GM21526 (cell line): ENCODE data around the gene ITGB8.
"Not testable (repeated sequence)": the region's sequence is repeated elsewhere in the genome, so short reads cannot be mapped to it uniquely, and the experiment has no call there.

Experiments
- ATAC-seq: cut with Tn5 transposase; IDR thresholded peaks from one replicate; pipeline ENCODE4 v1.9.1; 2021; ENCODE audit warnings: moderate library complexity; ENCODE audit not compliant: unreplicated experiment, low FRiP score

Gene ITGB8

DNA sequence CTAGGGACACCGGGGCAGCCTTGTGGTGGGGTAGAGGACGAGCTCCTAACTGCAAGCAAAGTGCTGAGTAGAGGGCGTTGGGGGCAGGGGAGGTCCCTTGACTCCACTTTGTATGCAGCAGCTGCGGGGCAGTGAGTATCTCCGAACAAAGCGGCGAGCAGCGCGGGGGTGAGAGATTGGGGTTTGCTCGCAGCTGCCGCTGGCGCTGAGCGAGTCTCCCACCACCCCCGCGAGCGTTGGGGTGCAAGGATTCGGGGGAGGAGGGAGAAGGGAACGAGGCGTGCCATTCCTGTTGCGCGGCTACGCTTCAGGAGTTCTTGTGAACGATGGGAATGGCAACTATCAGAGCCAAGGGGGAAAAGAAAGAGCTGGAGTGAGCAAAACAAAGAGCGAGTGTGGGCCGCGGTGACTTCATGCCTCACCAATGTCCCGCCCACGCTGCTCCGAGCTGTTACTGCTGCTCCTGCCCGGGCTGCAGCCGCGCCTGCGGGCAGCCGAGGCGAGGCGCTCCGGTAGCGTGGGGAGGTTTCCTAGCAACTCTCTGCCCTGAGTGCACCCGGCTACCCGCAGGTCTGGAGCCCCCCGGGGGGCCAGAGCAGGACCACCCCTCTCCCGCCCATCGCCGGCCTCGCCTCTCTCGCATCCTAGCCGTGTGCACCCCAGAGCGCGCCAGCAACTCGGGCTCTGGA, at the start of gene ITGB8:
ITGB8 (plus strand) TSS at position 662 of the 689 bp plus-strand sequence. CDS start 907 bp downstream, outside the sequence.
- ATAC-seq, result peak; percentile 69

DNA sequence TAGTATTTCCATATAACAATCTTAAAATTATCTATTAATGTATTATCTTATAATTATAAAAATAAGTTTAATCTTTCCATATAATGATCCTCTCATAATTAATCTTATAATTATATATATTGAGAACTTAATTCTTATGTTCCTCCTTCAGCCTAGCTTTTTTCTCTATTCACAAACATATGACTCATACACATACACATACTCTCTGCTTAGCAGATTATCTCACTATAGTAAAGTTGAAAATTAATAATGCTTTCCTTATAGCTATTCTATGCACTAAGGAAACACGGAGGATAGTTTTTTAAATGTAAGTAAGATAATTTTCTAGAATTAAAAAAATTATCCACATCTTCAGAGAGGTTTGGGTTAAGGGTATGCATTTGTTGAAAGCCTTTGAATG, 47.7 kb upstream of the ITGB8 start:
- ATAC-seq, result no peak

DNA sequence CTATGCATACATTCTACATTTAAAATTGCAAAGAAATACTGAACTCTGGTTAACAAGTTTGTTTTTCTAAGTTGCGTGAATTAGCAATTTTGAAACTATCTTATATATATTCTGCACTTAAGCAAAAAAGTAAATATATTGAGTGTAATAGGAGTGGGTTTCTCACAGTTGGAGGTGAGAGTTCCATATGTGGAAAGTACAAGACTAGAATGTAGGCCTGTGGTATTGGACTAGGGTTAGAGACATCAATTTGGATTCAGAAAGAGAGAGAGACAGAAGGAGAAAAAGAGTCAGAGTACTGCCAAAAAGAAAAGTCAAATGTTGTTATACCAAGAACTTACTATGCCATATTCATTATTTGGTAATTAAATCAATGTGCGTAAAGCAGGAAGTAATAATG, 47.3 kb upstream of the ITGB8 start:
- no peak for ATAC-seq

DNA sequence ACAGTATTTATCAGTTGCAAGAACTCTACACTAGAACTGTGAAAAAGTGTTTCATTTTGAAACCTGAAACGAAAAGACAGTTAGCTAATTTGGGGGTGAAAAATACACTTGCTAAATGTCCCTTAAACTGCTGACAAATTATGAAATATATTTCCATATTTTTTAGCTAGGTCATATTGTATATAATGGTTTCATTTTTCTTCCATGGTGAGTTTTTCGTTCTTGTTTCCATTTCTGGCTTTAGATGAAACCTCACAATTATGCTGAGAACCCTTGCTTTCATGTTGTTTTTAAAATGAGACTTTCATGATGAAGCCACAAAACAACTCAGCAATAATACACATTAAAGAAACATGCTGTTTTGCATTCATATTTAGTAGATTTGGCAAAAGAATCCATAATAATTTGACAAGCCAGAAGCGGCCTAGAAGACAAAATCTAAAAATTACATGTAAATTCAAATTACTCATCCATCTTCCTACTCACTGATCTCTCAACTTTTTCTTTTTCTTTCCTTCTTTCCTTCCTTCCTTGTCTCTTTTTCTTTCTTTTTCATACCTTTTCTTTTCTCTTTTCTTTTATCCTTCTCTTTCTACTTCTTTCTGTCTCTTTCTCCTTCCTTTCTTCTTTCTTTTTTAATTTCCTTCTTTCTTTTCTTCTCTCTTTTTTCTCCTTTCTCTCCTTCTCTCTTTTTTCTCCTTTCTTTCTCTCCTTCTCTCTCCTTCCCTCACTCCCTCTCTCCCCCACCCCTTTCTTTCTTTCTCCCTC, 46.5 kb upstream of the ITGB8 start:
- ATAC-seq, result peak; percentile 54

DNA sequence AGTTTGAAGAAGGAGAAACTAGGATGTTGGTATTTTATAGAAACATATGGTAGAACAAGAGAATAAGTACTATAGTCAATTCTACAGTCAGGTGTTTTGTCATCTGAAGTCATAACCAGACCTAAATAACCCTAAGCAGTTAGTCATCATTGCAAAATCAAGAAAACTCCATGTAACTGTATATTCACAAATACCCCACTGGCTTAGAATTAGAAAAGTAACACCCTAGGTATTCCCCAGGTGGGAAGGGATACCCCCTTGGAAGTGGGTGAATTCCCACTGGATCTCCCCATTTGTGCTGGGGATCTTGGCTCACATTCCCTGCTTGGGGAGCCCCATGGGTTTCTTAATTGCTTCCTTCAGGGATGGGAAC, 45.9 kb upstream of the ITGB8 start:
- no peak for ATAC-seq

DNA sequence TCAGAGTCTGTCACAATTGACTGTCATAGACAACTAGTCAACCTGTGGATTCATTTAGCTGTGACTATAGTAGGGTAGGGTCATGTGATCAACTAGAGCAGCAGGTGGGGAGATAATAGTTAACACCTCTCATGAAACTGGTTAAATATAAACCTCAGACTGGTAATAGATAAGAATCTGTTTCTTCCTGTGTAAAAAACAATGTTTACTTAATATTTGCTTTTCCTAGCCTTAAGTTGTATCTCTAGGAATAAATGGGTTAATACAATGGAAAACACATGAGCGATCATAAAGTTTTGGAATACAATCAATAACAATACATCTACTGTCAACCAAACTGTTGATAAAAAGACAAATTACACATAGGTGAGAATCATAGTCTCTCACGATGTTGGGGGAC, 43.4 kb upstream of the ITGB8 start:
- no peak for ATAC-seq

DNA sequence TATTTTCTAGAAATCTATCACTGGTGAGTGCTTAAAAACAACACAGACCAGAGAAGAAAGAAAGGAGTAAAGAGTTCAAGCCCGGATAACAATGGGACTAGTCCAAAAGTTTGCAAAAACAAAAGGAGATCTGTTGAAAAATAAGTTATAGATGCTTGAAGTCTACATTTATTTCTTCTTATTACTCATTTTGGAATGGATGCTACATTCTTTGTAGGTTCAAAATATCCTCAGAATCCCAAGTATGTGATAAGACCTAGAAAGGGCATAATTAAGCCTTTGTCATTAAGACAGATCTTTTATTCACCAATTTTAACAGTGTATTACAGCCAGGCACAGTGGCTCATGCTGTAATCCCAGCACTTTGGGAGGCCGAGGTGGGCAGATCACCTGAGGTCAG, 42.7 kb upstream of the ITGB8 start:
- ATAC-seq, result no peak

DNA sequence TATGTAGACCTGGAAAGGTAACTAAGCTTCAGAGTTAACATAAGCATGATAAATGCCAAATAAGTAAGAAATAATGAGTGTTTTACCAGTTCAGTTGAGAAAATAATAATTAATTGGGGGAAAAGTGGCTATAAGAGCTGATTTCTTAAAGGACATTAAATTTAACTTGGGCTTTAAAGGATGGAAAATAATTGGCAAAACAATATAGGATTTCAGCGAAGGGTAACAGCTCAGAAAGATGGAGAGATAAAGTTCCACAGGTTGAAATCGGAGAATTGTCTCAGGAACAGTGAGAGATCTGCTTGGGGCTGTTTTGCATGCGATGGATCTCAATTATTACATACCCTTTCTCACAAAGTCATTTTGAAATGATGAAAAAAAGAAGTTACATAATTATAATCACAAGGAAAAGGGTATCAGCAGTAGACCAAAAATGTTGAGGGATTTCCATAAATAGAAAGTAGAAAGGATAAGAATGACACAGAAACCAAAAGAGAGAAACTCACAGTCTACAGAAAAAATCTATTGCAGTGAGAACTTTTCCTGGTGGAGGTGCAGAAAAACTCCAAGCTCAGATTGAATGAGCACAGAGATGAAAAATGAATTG, 40.1 kb upstream of the ITGB8 start:
- ATAC-seq, result no peak

DNA sequence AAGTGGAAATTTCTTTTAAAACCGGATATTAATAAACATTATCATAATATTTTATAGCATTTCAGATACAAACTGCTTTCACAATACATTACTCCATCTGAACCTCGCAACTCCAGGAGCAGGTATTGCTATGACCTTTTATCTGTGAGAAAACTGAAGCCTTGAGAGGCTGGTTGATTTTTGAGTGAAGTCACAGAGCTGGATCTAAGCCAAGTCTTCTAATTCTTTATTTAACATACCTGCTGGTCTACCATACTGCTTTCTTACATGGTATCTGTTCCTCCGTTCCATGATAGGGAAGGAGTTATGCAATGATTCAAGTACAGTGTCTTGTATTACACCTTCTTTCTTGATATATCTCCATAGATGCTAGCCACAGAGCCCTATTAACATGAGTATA, 37.4 kb upstream of the ITGB8 start:
- no peak for ATAC-seq

DNA sequence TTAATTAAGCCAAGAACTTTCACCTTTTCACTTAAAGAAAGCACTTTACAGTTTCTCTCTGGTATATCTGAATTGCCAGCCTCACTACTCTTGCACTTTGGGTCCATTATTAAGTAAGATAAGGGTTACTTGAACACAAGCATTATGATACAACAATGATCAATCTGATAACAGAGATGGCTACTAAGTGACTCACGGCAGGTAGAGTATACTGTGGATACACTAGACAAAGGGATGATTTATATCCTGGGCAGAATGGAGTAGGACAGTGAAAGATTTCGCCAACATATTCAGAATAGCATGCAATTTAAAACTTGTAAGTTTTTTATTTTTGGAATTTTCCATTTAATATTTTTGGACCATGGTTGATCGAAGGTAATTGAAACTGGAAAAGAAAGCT, 34.3 kb upstream of the ITGB8 start:
- ATAC-seq, result no peak

DNA sequence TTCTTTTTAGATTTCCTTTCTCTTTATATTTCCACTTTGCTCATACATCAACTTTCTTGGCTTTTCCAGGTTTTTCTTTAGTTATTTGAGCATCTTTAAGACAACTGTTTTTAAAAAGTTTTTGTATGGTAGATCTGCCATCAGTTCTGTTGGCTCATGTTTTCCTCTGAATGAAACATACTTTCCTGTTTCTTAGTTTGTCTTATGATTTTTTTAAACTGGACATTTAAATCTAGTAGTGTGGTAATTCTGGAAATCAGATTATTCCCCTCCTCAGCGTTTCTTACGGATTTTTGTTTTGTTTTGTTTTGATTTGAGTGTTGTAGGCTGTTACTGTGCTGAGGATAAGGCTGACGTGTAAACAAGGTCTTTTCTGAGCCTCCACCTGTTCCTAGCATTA, 33.8 kb upstream of the ITGB8 start:
- no peak for ATAC-seq

DNA sequence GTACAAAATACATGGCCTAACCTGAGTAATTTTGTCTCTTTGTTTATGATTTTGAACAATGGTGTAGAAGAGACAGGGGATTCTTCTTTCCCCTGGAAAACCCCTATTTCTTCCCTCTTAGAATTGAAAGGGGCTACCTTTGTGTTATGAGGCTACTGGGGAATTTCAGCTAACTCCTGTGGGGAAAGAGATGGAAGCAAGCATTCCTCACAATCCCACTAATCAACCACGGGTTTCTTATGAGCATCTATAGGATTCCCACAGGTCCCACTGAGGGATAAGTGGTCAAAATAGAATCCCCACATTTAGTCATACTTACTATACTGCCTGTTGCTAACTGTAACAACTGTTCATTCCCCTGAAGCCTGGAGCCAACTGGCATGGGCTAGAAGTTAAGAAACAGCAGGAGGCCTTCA, 32.2 kb upstream of the ITGB8 start:
- ATAC-seq, result no peak

DNA sequence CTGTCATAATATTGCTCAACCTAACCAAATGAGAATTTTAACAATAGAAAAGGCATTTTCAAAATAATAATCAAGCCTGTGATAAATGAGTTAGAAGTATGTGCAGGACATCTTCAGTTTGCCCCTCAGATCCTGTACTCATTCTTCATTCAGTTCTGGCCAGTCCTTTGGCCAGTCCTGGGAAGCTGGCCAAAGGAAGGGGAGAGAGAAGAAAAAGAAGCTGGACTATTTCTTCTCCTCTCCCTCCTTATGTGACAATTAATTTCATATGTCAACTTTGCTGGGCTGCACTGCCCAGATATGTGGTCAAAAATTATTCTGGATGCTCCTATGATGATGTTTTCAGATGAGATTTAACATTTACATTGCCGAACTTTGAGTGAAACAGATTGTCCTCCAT, 31.6 kb upstream of the ITGB8 start:
- no peak for ATAC-seq

DNA sequence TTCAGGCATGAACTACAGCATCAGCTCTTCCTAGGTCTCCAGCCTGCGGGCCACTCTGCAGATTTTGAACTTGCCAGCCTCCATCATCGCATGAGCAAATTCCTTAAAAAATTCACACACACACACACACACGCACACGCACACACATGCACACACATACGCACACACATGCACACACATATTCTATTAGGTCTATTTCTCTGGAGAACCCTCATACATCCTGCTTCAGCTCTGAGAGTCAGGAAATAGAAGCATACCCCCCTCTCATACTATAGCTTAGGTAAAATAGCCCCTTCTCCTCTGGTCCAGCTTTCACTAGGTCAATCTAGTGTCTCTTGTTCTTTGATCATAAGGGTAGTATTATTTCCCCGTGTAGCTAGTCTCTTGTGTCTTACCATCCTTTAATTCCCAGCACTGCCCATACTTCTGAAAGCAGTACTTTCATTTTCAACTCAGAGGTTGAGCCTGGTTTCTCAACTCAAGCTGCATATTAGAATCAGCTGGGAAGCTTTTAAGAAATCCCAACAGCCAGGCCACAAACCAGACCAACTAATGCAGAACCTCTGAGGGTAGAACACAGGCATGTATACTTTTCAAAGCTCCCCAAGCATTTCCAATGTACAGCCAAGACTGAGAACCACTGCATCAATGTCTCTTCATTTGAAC, 30.9 kb upstream of the ITGB8 start:
- peak; percentile 63 for ATAC-seq

DNA sequence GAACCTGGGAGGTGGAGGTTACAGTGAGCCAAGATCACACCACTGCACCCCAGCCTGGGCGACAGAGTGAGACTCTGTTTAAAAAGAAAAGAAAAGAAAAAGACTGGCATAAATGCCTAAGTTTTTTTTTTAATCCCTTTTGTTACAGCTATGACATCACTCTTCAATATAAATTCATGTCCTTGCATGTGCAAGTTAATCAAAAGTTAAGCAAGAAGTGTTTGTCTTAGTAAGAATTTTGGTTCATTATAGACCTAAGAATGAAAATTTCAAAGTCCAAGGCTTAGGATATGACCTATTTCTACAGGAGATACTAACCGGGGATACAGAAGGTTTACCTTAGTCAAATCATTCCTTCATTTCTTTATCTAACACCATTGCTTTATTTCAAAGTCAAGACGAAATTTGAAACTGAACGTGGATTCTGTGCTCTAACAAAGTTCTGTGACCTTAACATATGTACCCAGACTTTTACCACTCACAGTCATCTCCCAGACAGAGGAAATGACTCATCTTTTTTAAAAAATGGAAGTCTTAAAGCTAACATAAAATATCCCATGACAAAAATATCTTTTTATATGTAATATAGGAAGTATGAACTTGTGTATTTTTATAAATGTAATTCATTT, 29.3 kb upstream of the ITGB8 start:
- ATAC-seq, result peak; percentile 47

DNA sequence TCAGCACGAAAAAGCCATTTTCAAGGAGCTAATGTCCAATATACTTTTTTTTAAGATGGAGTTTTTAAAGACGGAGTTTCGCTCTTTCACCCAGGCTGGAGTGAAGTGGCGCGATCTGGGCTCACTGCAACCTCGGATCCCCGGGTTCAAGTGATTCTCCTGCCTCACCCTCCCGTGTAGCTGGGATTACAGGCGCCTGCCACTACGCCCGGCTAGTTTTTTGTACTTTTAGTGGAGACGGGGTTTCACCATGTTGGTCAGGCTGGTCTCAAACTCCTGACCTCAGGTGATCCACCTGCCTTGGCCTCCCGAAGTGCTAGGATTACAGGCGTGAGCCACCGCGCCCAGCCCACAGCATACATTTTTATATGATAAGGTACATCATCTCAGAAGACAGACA, 28.4 kb upstream of the ITGB8 start:
- not testable (repeated sequence) for ATAC-seq

DNA sequence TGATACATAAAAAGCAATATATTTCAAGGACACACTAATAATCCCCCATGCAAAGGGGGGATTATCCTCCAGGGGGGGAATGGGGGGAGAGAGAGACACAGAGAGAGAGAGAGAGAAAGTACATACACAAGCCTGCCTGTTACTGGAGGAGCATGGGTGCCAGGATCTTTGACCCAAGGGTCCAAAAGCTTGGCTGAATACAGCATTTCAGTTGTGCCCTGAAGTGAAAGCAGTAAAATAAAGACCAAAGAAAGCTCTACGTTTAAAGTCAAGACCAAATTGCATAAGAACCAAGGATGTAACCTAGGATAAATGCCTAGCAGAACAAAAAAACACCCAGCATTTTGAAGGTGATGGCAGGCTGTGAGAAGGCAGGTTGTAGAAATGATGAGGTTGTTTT, 27.8 kb upstream of the ITGB8 start:
- no peak for ATAC-seq

DNA sequence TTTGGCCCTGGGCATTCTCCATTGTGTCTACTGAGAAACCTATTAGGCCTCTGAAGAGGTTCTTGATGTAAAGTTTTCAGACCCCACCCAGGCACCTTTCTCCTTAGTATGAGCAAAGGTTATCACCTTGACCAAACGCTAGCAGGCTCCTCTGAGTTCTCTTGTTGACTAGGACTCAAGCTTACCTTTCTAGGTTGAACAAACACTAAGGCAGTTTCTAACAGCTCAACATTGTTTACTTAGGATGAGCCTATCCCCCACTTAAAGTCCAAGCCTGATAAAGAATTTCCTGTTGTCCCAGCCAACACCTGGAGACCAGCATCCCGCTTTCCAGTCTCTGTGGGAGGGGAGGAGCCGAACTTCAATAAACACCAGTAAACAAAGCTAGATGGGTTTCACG, 26.3 kb upstream of the ITGB8 start:
- no peak for ATAC-seq

DNA sequence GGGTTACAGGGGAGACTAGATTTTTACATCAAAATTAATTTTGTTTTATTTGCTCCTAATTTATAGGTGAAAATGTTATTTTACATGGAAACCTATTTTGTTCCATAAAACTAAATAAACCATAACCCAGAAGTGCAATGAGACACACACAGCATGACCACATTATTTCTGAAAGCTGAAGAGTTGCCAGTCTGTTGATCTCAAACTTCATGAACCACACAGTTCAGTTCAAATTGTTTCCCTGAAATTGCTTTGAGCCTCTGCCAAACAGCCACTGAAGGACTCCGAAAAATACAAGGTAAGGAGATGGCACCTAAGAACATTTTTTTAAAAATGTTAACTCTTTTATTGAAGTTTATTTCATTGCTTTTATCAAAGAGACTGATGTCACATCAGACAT, 25.0 kb upstream of the ITGB8 start:
- no peak for ATAC-seq

DNA sequence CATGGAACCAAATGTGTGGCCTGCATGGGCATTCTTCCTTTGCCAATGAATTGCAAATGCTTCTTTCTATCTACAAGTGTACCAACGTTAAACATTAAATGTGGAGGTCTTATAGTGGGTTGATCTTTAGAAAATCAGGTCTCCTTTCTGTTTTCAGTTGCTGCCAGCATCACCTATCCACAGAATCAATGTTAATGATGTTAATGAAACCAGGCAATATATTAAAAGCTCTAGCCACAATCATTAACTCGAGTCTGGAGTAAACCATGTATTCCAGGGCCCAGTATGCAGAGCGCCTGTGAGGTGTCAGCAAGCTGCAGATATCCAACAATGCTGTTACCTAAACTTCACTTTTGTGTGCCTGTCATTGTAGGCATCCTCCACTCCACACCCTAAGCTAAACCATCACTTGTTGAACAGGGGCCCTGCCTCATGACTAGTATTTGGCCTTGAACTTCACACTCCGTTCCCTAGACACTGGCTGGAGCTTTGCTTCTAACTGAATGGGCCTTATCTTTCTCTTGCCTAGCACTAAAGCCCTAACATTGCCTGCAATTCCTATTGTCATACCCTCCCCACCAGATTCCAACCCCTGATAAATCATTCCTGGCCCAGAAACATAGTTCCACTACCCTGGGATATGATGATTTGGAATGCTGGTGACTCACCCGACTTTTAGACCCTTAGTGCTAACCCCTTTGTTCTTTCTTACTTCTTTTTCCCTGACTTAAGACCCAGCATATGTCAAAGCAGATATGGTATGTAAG, 24.3 kb upstream of the ITGB8 start:
- no peak for ATAC-seq
